ENCODE results near the gene SCAF4.

DNA sequence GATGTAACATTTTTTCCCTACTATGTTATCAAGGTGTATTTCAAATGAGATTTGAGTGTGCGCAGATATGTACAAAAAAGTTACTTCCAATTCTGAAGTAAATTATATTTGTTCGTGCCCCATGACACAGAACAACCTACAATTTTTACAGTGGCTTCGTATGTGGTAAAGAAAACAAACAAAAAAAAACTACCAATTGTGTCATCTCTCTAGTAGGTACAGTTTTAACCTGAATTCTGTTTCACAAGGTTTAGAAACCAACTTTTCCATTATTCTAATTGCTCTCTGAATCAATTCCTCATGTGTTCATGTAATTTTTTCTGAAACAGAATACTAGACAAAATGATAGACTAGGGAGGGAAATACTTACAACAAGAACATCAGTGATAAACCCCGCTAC, 7.4 kb downstream of the SCAF4 start:
- TF ChIP-seq TAF1 (IDR thresholded peaks at IDR 0.05; ENCODE audit: low read depth, low read length), result no peak
- no peak for TF ChIP-seq PAX5 (IDR thresholded peaks at IDR 0.05; ENCODE audit: insufficient read depth, low read length, severe bottlenecking)
- no peak for TF ChIP-seq POLR2AphosphoS5 (IDR thresholded peaks at IDR 0.05; ENCODE audit: low read depth, low read length)
- TF ChIP-seq POLR2A (IDR thresholded peaks at IDR 0.05; ENCODE audit: low read depth, low read length), result no peak
- no peak for TF ChIP-seq SPI1 (IDR thresholded peaks at IDR 0.05; ENCODE audit: low read depth, low read length)
